Astrocyte (in vitro differentiated cells and primary cell): ENCODE data around the gene MAML2. TPM values are rescaled to one million over a fixed set of nuclear protein-coding genes. Genes with fewer than 3 reads are reported as not detected.

Source experiments
- DNase-seq: peaks from one replicate; pipeline ENCODE4 v3.0.0-alpha.2; 2010; ENCODE audit warnings: low read depth
- FAIRE-seq: peaks from 2 replicates; lab custom pipeline; 2011; peaks lifted over from hg19 to GRCh38; lab: Jason Lieb, UNC
- H2AFZ ChIP-seq: 2 replicates; pipeline ENCODE4 v1.6.0; 2012; ENCODE audit warnings: low read depth, low read length, inconsistent platforms
- H3K27ac ChIP-seq: 2 replicates; pipeline ENCODE4 v1.5.1; 2011; ENCODE audit warnings: low read depth, low read length, inconsistent platforms
- H3K27me3 ChIP-seq: 2 replicates; pipeline ENCODE4 v1.6.0; 2011; ENCODE audit warnings: low read length, inconsistent platforms; ENCODE audit not compliant: insufficient read depth
- H3K36me3 ChIP-seq: 2 replicates; pipeline ENCODE4 v1.5.1; 2011; ENCODE audit warnings: low read length, inconsistent platforms; ENCODE audit not compliant: insufficient read depth
- H3K4me1 ChIP-seq: 2 replicates; pipeline ENCODE4 v1.5.1; 2011; ENCODE audit warnings: low read length, inconsistent platforms; ENCODE audit not compliant: insufficient read depth
- H3K4me2 ChIP-seq: 2 replicates; pipeline ENCODE4 v1.6.0; 2012; ENCODE audit warnings: low read length, inconsistent platforms
- H3K4me3 ChIP-seq: 2 replicates; pipeline ENCODE4 v1.5.1; 2011; ENCODE audit warnings: low read depth, mild to moderate bottlenecking, low read length, inconsistent platforms; ENCODE audit not compliant: insufficient read depth
- H3K79me2 ChIP-seq: 2 replicates; pipeline ENCODE4 v1.6.0; 2012; ENCODE audit warnings: mild to moderate bottlenecking, low read length, inconsistent platforms; ENCODE audit not compliant: insufficient read depth
- H3K9ac ChIP-seq: 2 replicates; pipeline ENCODE4 v1.6.0; 2012; ENCODE audit warnings: mild to moderate bottlenecking, low read length, inconsistent platforms
- H3K9me3 ChIP-seq: 2 replicates; pipeline ENCODE4 v1.5.1; 2012; ENCODE audit warnings: low read depth, mild to moderate bottlenecking, low read length, inconsistent platforms; ENCODE audit not compliant: insufficient read depth
- H4K20me1 ChIP-seq: 2 replicates; pipeline ENCODE4 v1.6.0; 2012; ENCODE audit warnings: low read length, inconsistent platforms; ENCODE audit not compliant: insufficient read depth
- H3K27ac Mint-ChIP-seq: one replicate; pipeline ENCODE4 v1.8.0; 2021; ENCODE audit warnings: mild to moderate bottlenecking, mixed read lengths; ENCODE audit not compliant: unreplicated experiment
- H3K27me3 Mint-ChIP-seq: one replicate; pipeline ENCODE4 v1.8.0; 2021; ENCODE audit warnings: low read depth, mixed read lengths; ENCODE audit not compliant: unreplicated experiment
- H3K36me3 Mint-ChIP-seq: one replicate; pipeline ENCODE4 v1.8.0; 2021; ENCODE audit warnings: low read depth, mixed read lengths; ENCODE audit not compliant: unreplicated experiment
- H3K4me1 Mint-ChIP-seq: one replicate; pipeline ENCODE4 v1.8.0; 2021; ENCODE audit warnings: low read depth, mixed read lengths; ENCODE audit not compliant: unreplicated experiment
- H3K4me3 Mint-ChIP-seq: one replicate; pipeline ENCODE4 v1.8.0; 2021; ENCODE audit warnings: mild to moderate bottlenecking, moderate library complexity, mixed read lengths; ENCODE audit not compliant: unreplicated experiment
- H3K9me3 Mint-ChIP-seq: one replicate; pipeline ENCODE4 v1.8.0; 2021; ENCODE audit warnings: mild to moderate bottlenecking, mixed read lengths; ENCODE audit not compliant: unreplicated experiment
- CTCF ChIP-seq: IDR thresholded peaks from 2 replicates; pipeline ENCODE4 v1.5.1; 2011; ENCODE audit warnings: low read depth, mild to moderate bottlenecking, inconsistent platforms, low read length, moderate library complexity; ENCODE audit not compliant: insufficient read depth
- EZH2 ChIP-seq: IDR thresholded peaks from 2 replicates; pipeline ENCODE4 v1.6.1; 2012; ENCODE audit warnings: mild to moderate bottlenecking, low read length, inconsistent platforms; ENCODE audit not compliant: insufficient read depth
- total RNA-seq: library from RNA; stranded (reverse); gene quantifications from 2 replicates; pipeline ENCODE4 v1.2.1, GENCODE V29; 2021

Gene MAML2
- total RNA-seq, 1 donor from 2014 or later = 27.4 TPM

GRCh38 chr11:96075532-96075959, 267.4 kb downstream of the MAML2 start:
- Histone ChIP-seq H3K9ac (peak overlapping the region; percentile 45), H3K79me2 (peaks cover 23% of the 10 kb centered on the region), H4K20me1 (peaks cover 12% of the 10 kb centered on the region), H3K4me2 (peak overlapping the region; percentile 2), H2AFZ (no peak overlapping the region), H3K27ac (peak overlapping the region; percentile 52), H3K4me1 (peaks cover 15% of the 10 kb centered on the region), H3K9me3 (no peaks in the 10 kb centered on the region), H3K4me3 (no peak overlapping the region), H3K36me3 (peaks cover 6% of the 10 kb centered on the region), H3K27me3 (no peaks in the 10 kb centered on the region)
- DNase-seq (peak; percentile 73), FAIRE-seq (no peak)
- Mint-ChIP-seq H3K27me3 (no peaks in the 10 kb centered on the region), H3K36me3 (peaks cover 13% of the 10 kb centered on the region), H3K4me1 (peaks cover 19% of the 10 kb centered on the region), H3K4me3 (peak overlapping the region; percentile 60), H3K9me3 (no peaks in the 10 kb centered on the region), H3K27ac (peak overlapping the region; percentile 22)
- no peak for TF ChIP-seq EZH2
- TF ChIP-seq CTCF = no peak

DNA sequence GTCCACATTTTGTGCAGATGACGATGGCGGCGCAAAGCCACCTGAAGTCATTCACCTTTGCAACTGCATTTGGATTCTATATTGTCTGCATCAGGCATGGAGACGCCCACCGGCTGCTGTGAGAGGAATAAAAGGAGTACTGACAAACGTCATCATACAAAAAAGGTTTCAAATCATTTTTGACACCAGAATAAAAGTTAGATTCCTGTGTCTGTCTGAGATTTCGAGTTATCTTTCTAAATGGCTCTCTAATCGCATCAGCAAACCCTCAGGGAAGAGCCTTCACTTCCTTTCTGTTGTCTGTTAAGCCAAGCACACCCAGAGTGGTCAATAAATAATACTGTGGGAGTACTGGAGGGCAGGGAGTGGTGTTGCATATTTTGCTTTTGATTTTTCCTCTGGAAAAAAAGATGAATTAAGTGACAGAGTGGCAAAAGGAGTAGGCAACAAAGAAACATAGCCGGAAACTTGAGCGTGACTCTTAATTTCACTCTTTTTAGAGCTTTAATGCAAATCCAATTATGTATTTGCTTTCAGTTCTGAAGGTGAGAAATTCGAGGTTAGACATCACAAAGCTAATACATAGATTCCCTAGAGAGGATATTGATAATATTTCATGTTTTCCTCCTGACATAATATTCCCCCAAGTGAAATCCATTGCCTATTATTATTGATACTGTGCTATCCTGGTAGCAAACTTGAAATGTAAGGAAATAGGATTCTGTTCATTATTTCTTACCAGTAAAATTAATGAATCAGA, 268.3 kb downstream of the MAML2 start:
- Mint-ChIP-seq H3K4me3 (no peak overlapping the region), H3K36me3 (peaks cover 13% of the 10 kb centered on the region), H3K9me3 (no peaks in the 10 kb centered on the region)

More for the DNA sequence above, 268.3 kb downstream of the MAML2 start:
- no peak overlapping the region for H3K4me2 ChIP-seq
- peaks cover 22% of the 10 kb centered on the region for H3K79me2 ChIP-seq
- H3K9me3 ChIP-seq = no peaks in the 10 kb centered on the region
- no peak overlapping the region for H3K27ac ChIP-seq
- DNase-seq = no peak
- H4K20me1 ChIP-seq = peaks cover 12% of the 10 kb centered on the region
- H2AFZ ChIP-seq = no peak overlapping the region
- Mint-ChIP-seq H3K4me1 (peaks cover 19% of the 10 kb centered on the region), H3K27me3 (no peaks in the 10 kb centered on the region), H3K27ac (no peak overlapping the region)
- H3K9ac ChIP-seq = peak overlapping the region; percentile 45
- no peaks in the 10 kb centered on the region for H3K27me3 ChIP-seq
- no peak overlapping the region for H3K4me3 ChIP-seq
- peaks cover 15% of the 10 kb centered on the region for H3K4me1 ChIP-seq
- no peak for TF ChIP-seq CTCF
- TF ChIP-seq EZH2 = no peak
- no peak for FAIRE-seq
- peaks cover 6% of the 10 kb centered on the region for H3K36me3 ChIP-seq
